NCI-H2227 (cell line): ENCODE measurements around the gene NPY4R.
"Not testable (repeated sequence)": the region's sequence is repeated elsewhere in the genome, so short reads cannot be mapped to it uniquely, and the experiment has no call there.

Experiments used
- DNase-seq: peaks from one replicate; lab custom pipeline; 2025; ENCODE audit not compliant: unreplicated experiment; lab: John Stamatoyannopoulos, UW

The NPY4R gene

DNA sequence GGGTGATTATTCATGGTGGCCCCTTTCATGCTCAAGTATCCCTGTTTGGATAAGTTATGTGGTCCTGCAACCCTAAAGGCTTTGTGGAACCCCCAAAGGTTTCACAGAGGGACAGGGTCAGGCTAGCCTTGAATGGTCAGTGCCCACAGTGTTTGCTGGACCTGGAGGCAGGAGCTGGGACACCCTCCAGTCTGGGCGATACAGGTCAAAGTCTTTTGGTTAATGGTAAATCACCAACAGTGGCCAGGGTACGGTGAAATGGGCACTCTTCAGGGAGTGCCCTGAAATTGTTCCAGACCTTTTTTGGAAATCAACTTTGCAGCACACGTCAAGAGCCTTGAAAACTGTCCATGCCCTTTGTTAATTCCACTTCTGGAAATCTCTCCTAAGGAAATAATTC, 8.7 kb downstream of the NPY4R start:
- not testable (repeated sequence) for DNase-seq

DNA sequence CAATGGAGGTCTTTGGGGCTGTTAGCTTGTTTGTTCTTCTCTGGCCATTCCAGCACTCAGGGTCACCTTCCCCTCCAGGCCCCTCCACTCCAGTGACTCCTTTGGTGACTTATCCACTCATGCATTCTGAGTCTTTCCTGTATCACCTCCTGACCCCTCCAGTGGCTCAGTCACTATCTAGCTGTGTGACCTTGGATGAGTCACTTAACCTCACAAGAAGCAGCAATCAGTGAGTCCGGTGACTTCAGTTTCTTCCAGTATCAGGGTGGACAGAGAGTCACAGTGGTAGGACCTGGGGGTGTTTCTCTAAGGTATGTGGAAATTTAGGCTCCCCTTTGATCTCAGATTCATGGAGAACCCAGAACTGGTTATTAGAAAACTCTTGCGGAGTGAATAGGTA, 9.8 kb downstream of the NPY4R start:
- DNase-seq, result not testable (repeated sequence)

DNA sequence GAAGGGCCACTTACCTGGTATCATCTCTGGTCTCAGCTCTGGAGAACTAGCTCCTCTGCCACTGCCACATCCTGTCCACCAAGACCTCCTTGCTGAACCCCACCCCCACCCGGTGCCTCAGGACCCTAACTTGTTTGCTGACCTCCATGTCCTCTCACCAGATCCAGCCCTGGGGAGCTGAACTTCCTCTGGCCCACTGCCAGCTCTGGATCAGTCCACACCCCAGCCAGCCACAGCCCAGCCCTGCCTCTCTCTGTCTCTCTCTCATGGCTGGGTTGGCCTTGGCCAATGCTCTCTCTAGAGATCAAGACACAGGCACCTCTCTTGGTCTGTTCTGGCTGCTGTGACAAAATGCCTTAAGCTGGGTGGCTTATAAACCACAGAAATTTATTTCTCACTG, 14.4 kb downstream of the NPY4R start:
- DNase-seq, result not testable (repeated sequence)

DNA sequence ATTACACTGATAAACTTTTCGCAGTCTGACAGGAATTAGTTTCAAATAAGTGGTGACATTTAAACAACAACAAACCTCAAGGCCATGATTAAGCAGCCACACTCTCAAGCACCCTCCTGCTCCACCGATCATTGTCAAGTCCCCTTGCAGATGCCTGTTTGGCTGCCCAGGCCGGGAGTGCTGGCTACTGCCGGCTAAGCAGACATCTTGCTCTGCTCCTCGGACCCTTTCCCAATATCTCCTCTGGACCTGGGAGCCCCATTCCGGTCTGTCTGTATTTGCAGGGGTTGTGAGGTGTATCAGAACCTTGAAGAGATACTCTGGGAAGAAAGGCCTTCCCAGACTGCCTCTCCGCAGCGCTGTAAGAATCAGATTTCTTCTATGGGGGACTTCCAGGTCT, 14.9 kb downstream of the NPY4R start:
- not testable (repeated sequence) for DNase-seq

DNA sequence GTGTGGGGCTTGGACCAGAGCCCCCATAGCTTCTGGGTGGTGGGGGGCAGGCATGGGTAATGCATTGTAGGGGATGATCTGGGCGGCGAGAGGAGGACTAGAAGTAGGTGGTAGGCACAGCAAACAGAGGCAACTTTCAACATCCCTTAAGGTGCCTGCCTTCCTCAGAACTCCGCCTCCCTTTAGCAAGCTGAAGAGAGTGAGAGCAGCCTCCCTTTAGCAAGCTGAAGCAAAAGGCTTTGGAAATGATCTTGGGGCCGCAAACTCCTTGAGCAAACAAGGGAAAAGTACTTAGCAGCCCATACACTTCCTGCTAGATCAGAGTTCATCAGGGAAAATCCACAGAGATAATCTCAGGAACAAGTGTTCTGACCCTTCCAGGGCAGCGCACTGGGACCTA, 18.3 kb downstream of the NPY4R start:
- DNase-seq, result not testable (repeated sequence)

DNA sequence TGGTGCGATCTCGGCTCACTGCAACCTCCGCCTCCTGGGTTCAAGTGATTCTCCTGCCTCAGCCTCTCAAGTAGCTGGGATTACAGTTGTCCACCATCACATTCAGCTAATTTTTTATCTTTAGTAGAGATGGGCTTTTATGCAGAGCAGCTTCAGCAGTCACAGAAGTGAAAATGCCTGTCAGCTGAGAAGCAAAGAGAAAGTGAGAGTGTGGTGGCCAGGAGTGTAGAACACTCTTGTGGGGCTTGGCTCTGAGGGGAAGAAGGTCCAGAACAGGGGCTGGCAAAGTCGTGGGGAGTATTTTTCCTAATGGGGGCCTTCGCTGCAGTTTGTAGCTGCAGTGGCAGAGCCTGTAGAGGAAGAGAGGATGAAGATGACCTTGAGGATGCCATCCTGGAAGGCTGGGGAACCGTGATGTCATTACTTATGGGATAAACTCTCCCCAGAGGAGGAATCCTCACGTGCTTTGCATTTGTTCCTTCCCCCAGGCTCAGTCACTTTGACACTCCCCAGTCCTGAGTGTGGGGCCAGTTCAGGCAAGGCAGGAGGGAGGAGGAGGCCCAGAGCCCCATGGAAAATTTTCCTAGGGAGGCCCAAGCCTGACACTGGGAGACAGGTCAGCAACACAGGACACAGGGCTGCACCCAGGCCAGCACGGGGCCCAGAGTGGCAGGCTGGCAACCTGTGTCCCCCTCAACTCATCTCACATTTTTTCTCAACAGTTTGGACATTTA, 20.2 kb downstream of the NPY4R start:
- not testable (repeated sequence) for DNase-seq

DNA sequence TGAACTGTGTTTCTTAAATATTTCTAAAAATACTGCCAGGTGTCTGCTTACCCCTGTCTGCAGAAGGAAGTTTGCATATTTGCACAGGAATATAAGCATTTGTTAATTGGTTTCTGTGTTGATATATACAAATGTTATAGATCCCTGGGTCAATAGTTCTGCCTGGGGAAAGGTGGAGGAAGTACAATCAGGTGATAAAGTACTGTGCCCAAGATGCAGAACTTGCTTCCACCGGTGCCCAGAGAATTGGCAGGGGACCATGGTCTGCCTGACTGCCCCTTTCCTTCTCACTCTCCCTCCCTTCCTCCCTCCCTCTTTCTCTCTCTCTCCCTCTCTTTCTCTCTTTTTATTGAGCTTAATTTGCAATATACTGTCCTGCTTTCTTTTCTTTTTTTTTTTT, 22.3 kb downstream of the NPY4R start:
- DNase-seq, result not testable (repeated sequence)

DNA sequence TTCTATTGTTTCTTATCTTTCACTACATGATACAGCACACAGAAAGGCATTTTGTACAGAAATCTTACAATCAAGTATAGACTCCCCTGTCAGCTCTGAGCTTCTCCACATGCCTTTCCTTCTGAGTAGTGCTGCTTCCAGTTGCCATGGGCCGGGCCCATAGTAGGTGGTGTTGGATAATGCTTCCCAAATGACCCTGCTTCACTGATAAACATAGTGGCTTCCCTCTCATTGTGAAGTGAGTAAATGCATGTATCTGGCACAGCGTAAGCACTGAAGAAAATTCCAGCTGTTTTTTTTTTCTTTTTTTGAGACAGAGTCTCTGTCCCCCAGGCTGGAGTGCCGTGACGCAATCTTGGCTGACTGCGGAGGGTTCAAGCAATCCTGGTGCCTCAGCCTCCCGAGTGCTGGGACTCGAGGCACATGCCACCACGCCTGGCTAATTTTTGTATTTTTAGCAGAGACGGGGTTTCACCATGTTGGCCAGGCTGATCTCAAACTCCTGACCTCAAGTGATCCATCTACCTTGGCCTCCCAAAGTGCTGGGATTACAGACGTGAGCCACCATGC, 23.0 kb downstream of the NPY4R start:
- not testable (repeated sequence) for DNase-seq

DNA sequence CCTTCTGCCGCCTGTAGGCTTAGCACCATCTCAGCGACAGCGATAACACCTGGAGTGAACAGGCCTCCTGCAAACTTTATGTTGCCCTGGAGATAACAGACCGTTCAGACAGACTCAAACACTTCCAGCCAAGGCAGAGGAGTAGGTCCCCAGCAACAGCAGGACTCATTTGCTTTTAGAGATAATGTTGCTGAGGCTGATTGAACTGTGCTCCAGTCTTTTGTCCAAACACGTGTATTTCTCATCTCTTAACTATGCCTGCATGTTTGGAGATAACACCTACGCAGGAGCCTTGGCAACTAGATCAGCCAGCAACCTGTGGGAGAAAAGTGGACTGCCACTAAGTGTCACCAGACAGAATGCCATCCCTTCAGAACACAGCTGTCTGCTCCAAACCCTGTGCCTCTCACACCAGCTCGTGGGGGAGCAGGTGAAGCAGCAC, 23.9 kb downstream of the NPY4R start:
- not testable (repeated sequence) for DNase-seq

DNA sequence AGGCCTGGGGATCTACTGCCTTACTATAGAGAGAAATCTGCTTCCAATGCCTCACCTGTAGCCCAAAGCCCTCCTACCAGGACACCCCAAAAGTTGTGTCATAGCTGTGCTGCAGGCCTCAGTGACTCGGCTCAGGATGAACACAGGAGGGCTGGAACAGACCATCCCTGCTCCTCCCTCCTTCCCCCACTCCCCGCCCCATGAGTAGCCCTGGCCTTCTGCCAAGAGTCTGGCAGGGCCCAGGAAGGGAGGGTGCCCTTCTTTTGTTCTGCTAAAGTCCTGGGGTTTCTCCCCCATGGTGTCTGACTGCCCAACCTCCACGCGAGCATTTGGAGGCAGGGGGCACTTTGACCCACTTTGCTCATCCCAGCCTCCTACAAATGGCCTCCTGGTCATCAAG, 24.8 kb downstream of the NPY4R start:
- not testable (repeated sequence) for DNase-seq

DNA sequence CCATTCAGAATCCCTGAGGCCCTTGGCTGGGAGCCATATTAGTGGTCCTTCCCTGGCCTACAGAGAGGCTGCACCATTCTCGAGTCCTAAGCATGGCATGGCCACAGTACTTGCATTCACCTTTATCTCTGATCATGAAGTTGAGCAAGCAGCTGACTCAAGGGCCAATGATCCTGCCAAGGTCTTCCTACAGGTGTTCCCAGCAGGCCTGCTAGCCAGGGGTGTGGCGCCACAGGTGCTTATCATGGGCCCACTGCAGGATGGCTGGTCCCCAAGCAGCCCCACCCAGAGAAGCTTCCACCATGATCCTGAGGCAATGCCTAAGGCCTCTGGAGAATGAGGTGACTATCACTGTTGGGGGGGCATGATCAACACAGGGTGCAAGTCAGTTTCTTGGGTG, 42.2 kb downstream of the NPY4R start:
- not testable (repeated sequence) for DNase-seq

DNA sequence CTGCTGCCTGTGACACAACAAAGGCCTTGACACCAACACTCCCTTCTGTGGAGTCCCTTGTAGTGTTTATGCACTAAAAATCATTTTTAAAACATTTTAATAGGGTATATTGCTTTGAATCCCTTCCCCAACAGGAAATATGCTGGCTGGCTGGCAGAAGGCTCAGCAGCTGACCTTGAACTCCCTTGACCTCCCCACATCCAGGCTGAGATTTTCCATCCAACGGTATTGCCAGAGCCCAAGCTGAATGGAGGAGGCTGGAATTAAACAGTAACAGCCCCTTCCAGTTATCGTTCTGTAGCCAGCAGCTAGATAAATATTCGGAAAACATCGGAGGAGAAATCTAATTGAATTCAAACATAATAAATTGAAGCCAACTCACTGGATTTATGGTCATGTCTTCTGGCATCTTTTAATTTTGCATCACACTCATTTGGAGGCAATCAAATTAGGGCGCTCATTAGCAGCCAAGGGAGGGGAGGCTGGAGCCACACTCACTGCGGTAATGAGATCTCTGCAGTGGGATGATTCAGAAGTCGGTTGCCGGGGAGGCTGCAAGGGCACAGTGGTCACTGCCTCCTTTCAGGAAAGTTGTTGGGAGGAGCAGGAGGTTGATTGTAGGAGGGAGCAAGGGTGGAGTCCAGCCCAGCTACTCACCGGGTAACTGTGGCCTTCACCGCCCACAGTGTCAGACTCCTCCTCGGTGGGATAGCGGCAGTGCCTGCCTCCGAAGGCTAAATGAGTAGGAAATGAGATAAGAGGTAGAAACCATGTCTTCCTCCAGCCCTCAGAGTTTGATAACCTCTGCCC, 46.0 kb downstream of the NPY4R start:
- DNase-seq, result not testable (repeated sequence)

DNA sequence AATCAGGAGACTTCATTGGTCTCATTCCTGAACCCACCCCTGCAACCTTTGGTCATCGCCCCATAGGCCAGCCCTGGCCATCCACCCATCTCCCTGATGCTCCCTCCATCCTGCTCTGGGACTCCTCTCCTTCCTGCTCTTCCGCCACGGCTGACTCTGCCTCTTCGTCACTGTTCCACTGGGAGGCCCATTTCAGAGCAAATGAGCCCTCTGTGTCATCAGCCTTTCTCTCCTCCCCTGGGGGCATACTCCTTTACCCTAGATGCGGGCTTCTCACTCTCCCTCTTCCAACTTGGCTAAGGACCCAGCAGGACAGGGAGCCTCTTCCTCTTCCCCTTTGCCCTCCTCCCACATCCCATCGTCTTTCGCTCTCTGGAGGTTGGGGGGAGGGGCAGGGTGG, 47.5 kb downstream of the NPY4R start:
- not testable (repeated sequence) for DNase-seq

DNA sequence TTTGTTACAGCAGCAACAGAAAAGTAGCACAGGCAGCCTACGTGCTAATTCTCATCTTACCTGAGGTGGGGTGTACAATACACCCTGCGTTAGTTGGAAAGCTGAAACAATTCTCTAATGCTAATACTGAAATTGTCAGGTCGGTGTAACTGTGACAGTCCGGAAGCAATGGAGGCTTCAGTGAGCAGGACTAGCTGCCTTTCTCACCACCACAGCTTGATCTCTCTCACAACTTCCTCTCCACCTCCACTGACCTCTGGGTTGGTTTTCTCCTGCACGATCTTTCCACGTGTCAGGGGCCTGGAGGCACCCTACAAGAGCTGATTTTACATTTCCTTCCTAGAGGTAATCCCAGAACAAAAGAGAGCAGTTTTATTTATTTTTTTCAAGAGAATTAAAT, 50.5 kb downstream of the NPY4R start:
- not testable (repeated sequence) for DNase-seq

DNA sequence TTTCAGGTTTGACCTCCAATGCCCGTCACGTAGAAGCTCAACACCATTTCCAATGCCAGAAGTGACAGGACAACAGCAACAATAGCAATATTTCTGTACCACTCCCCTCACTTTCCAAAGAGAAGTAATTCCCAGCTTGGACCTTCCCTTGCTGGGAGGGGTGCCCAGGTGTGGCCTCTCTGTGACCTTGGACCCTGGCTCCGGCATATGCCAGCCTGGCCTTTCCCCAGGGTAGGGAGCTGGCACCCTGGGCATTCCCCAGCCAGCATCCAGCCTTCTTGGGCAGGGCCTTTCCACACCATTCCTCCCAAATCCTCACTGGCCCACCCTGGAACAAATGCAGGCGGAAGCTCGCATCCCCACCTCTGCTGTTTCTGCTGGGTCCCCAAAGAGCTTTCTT, 53.1 kb downstream of the NPY4R start:
- DNase-seq, result not testable (repeated sequence)

DNA sequence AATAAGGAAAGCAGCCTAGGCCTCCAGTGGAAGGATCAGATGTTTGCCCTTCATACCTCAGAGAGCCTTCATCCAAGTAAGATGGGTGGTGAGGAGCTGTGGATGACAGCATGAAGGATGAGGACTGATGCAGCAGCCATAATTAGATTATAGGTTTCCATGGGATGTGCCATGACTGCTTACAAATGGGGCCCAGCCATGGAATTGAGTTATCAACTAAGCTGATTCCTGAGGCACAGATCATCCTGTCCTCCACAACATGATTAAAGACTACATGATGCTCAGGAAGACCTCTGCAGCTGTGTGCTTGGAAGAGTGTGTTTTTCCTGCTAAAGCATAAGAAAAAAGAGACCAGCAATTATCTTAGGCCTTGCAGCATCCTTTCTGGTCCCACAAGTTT, 54.6 kb downstream of the NPY4R start:
- not testable (repeated sequence) for DNase-seq
